GM19238 (cell line): ENCODE measurements around the gene COL5A2.

Experiments used
- DNase-seq: peaks from one replicate; pipeline ENCODE4 v3.0.0; 2011; ENCODE audit warnings: low spot score; ENCODE audit not compliant: insufficient read length

The COL5A2 gene

DNA sequence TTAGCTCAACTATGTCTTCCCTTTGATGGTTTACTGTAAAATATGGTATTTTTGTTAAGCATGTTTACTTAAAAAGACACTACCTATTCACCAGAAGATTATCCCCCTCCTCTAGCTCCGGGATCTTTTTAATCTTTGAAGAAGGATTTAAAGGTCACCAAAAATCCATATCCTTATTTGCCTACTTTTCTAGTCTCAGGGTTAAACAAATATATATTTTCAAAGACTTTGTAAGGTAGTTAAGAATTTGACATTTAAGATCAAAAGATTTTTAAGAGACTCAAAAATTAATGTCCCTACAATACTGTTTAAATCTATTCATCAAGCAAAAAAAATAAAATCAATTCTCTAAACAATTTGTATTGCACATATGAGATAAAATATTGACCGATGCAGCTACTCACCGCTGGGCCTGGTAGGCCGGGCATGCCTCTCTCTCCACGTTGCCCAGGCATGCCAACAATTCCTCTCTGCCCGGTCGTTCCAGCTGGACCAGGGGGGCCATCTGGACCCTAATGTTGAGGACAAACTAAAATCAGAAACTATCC is 129.3 kb downstream of the COL5A2 start:
- no peak for DNase-seq

GRCh38 chr2:189049709-189050164 is 129.8 kb downstream of the COL5A2 start:
- no peak for DNase-seq

- no peak for DNase-seq
These were observed 131.4 kb downstream of the COL5A2 start for GRCh38 chr2:189048189-189048588.

DNA sequence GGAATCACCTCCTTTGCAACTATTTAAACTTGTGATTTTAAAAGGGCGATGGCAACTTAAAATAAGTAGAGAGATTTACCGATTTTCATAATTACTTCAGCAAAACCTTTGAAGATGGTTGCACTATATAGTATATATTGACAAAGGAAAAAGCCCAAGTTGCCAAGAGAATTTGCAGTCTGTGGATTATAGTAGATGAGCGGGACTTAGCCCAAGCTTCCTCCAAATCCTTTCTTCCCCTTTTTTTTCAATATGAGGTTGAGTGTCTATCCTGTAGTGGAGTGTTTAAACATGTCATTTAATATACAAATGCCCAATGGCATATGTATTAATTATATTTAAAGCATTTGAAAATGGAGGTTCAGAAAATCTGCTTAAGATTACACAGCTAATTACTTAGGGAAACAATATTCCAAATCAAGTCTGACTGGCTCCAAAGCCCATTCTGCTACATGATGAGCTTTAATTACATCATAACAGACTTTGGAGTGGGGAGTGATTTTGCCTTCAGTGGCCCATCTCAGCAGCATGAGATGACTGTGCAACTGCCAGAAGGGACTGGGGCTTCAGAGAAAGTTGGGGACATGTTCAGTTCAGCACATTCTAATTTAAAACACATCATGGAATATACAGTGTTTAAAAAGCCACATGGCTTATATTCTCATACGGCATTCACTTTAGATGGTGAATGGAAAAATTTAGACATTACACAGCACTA is 132.2 kb downstream of the COL5A2 start:
- DNase-seq: no peak

DNA sequence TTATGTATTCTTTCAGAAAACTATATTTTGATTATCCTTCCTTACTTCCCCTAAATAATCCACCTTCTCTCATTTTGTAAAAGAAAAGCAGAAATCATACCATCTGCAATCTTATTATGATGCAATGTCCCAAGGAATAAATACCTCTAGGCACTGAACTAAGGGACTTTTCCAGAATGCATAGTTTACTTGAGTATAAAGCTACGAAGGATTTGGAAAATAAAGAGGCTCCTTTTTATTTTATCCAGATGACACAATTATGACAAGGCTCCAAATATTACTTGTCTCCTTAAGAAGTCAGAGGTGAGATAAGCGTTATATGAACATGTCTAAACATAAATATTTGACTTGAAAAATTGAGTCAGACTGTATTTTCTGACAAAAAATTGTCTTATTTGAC is 133.2 kb downstream of the COL5A2 start:
- DNase-seq: no peak

- no peak for DNase-seq
These were observed 133.7 kb downstream of the COL5A2 start for GRCh38 chr2:189045836-189046235.

- no peak for DNase-seq
These were observed 142.0 kb downstream of the COL5A2 start for GRCh38 chr2:189037518-189037917.

- DNase-seq: no peak
These were observed 154.5 kb downstream of the COL5A2 start for GRCh38 chr2:189024901-189025618.

- DNase-seq: no peak
These were observed 157.1 kb downstream of the COL5A2 start for GRCh38 chr2:189022492-189022891.

- DNase-seq: no peak
These were observed 157.5 kb downstream of the COL5A2 start for GRCh38 chr2:189022053-189022481.

- no peak for DNase-seq
These were observed 159.4 kb downstream of the COL5A2 start for GRCh38 chr2:189020179-189020578.

DNA sequence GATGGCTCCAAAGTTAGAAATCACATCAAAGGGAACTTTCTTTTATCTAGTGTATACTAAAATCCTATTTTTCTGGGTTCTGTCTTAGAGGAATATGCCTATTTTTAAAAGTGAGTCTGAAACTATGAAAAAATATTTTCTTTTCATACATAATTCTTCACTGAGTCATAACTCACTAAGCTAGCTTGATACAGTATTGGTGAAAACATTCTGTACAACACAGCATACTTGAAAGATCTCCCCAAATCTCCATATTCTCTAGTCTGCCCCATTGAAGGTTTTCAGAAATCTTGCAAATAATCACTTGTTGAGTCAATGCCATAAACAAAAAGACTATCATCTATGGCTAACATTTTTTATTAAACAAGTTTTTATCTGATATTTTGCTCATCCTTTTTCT is 160.9 kb downstream of the COL5A2 start:
- DNase-seq: no peak

GRCh38 chr2:189016311-189016861 is 163.2 kb downstream of the COL5A2 start:
- DNase-seq: no peak

DNA sequence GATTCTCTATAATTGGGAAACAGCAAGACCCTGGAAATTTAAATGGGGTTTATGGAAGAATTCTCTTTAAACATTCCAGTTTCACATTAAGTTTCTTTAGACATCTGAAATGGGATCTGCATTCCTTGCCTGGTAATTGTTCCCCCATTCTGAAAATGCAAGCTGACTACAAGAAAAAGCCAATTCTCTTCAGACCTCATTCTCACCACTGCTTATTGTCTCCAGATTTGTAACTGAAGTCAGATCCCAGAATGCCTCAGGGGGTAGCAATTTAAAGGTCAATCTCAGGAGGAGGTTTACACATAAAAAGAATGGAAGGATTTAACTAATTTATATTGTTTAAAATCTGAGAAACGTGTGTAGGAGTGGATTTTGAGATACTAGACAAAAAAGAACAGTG is 164.2 kb downstream of the COL5A2 start:
- no peak for DNase-seq

- no peak for DNase-seq
These were observed 165.0 kb downstream of the COL5A2 start for GRCh38 chr2:189014449-189015138.

DNA sequence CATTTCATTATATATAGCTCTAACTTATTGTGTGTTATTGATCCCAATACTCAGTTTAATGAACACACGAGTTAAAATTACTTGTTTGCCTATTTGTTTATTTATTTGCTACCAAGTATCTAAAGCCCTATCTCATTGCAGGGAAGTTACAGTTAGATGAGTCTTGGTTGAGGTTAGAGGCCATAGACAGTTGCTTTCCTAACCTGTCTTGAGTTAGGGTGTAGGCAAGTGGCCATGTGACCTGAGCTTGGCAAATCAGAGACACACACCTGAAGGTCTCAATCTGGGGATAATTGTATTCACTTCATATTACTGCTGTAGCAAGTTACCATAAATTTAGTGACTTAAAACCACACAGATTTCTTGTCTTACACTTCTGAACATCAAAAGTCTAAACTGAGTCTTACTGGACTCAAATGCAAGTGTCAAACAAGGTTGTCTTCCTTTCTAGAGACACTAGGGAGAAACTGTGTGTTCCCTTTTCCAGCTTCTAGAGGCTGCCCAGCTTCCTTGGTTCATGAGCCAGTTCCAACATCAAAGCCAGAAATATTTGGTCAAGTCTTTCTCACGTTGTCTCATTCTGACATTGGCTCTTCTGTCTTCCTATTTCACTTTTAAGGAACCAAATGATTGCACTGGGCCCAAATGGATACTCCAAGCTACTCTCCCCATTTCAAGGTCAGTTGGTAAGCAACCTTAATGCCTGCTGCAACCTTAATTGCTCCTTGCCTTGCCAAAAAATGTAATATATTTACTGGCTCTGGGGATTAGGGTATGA is 165.7 kb downstream of the COL5A2 start:
- no peak for DNase-seq

GRCh38 chr2:189013031-189013430 is 166.5 kb downstream of the COL5A2 start:
- DNase-seq: no peak

DNA sequence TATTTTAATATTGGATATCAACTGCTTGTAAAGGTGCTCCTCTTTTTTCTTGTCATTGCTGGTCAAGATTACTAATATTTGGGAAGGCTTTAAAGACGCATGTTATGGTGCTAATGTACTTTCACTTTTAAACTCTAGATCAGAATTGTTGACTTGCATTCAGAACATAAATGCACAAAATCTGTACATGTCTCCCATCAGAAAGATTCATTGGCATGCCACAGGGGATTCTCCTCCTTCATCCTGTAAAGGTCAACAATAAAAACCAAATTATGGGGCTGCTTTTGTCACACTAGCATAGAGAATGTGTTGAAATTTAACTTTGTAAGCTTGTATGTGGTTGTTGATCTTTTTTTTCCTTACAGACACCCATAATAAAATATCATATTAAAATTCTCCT is 167.2 kb downstream of the COL5A2 start:
- DNase-seq: no peak

DNA sequence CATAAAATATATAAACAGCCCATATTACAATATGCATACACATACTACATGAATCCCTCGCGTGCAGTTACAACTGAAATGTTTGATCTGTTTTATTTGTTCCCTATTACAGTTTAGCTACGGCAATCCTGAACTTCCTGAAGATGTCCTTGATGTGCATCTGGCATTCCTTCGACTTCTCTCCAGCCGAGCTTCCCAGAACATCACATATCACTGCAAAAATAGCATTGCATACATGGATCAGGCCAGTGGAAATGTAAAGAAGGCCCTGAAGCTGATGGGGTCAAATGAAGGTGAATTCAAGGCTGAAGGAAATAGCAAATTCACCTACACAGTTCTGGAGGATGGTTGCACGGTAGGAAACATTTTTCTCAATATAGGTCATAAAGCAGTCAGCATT is 169.0 kb downstream of the COL5A2 start:
- no peak for DNase-seq

GRCh38 chr2:189008555-189009262 is 170.9 kb downstream of the COL5A2 start:
- no peak for DNase-seq
